AG08396 (cell line): ENCODE data around the gene SOCS6.

ENCODE experiments used
- DNase-seq: peaks from one replicate; pipeline ENCODE4 v3.0.0; 2012; ENCODE audit warnings: low spot score, mixed read lengths

The SOCS6 gene

DNA sequence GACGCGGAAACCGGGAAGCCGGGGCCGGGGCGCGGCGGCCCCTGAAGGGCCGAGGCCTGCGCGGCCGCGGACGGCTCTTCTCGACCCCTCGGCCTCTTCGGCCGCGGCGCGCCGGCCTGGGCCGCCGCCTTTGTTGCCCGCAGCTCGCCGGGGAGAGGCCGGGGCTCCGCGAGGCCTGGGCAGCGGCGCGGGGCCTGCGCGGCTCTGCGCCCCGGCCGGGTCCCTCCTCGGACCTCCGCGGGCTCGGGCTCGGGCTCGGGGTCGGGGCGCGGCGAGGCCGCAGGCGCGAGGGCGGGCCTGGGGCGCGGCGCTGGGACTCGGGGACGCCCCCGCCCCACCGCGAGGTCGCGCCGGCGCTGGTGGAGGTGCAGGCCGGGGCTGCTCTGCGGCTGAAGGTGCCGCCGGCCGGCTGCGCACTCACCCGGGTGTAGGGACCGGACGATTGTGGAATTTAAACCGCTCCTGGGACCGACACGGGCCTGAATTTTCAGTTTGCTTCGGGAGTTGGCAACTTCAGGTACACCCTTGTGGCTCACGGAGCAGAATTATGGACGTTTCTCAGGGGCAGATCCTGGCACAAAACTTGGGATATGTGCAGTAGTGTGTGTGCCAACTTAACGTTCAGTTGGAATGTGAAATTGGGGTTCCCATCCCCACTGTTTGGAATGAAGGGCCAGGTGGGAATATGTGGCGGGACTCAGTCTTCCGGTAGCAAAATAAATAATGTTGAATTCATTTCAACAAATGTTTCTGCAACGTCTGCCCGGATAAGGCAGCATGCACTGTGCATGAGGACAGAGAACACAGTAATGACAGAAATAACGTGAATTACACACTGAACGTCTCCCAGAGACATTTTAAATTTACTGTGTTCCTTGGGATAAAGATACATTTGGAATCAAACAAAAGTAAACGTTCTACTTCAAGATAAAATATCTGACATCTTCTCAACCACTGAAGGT is 787 bp downstream of the SOCS6 start:
- DNase-seq: peak; percentile 59

DNA sequence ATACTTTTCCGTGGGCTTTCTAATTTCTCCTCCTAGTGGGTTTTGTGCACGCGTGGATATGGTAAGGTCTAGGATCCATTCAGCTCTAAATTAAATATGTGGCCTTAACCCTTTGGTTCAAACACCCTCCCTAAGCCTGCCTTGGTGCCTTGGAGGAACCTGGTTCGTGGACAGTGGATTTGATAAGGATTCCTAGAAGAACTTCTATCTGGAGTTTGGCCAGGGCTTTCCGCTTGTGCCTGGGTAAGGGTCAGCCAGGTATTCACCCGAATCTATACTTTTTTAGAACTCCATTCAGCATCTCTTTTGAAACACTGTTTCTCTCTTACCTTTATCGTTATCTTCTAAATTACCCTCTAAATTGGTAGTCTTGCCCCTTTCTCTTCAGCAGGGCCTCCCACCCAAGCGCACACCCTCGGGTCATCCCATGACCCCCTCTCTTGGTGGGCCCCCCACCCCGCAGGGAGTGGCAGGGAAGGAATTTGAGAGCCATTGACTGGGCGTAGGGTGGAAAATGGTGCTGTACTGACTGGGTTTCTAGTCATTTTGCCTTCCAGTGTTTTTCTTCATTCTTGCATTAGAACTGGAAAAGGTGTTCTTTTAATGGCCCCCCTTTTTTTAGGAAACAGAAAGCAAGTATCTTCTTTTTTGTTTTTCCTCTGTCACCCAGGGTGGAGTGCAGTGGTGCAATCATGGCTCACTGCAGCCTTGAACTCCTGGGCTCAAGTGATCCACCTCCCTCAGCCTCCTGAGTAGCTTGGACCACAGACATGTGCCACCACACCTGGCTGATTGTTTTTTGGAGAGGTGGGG is 1.8 kb downstream of the SOCS6 start:
- DNase-seq: no peak

DNA sequence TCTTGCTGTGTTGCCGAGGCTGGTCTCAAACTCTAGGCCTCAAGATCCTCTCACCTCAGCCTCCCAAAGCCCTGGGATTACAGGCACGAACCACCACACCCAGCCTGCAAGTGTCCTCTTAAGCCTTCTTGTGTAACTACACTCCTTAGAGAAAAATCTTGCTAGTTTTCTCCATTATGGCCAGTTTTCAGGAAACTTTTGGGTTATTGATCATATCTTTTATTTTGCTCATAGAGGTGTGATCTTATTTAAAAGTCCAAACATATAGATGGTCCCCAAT is 2.4 kb downstream of the SOCS6 start:
- DNase-seq: no peak

DNA sequence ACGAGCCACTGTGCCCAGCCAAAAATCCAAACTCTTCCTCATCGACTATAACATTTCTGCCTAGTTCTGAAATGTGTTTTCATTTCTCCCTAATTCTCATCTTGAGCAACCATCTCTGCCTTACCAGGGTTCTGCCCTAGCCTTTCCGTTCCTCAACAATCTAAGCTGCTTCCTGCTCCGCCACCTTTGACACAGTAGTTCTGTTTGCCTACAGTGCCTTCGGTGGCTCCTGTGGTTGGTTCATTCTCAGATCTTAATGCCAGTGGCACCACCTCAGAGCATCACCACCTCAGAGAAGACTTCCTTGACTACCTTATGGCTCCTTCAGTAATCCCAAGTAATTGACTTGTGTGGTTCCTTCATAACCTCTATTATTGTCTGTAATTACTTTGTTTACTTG is 3.8 kb downstream of the SOCS6 start:
- DNase-seq: no peak

- DNase-seq: no peak
Observed at GRCh38 chr18:70293166-70293565, 4.3 kb downstream of the SOCS6 start.

- no peak for DNase-seq
Observed at GRCh38 chr18:70294471-70295191, 5.8 kb downstream of the SOCS6 start.

DNA sequence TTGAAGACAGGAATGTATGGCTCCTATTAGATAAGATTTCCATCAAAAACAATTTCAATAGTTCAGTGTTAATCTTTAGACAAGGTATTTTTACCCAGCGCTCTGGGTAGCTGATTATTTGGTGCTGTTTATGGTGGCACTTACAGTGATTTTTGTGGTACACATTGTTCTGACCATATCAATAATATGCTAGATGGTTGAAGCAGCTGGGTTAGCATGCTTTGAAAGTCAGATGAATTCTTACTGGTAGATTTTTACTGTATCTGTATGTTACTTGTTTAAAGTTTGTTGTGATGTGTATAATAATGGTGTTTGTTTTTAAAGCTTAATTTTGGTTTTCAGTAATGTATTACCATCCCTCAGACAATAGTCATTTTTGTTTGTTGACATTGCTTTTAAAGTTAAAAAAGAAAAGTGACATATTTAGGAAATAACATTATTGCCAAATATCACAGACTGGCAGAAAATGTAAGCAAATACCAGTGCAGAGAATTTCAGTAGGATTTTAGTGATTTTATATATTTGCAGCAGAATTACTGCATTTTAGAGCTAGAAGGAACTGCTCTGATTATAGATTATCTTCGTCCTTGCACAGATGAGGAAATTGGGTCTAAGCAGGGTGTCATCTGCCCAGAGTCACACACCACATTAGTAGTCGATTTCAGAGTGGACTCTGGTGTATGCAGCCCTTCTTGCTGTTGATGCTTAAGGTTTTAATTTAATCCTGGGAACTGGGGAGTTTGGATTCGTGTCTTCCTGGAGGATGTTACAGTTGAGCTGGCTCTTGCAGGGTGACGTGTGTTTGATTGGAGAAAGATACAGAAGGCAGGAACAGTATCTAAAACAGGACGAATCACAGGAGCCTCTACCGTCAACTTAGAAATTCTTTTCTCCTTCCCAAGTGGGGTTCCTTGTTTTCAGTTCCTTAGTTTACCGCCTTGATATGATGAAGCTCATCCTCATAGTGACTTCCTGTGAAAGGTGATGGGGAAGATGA is 6.6 kb downstream of the SOCS6 start:
- no peak for DNase-seq

GRCh38 chr18:70296289-70296688 is 7.4 kb downstream of the SOCS6 start:
- DNase-seq: no peak

DNA sequence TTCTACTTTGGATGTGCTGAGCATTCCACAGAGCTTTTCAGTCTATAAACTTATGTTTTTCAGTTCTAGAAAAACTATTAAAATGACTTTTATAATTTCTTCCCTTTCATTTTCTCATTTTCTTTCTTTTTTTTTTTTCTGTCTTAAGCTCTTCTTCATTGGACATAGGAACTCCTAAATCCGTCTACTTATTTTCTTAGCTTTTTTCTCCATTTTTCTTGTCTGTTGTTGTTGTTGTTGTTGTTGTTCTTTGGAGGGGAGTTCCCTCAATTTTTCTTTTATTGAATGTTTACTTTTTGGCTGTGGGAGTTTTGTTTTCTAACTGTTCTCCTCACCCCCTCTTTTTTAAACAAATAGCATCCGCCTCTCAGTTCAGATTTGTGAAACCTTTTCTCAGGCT is 7.9 kb downstream of the SOCS6 start:
- DNase-seq: no peak

GRCh38 chr18:70299393-70299792 is 10.5 kb downstream of the SOCS6 start:
- DNase-seq: no peak

DNA sequence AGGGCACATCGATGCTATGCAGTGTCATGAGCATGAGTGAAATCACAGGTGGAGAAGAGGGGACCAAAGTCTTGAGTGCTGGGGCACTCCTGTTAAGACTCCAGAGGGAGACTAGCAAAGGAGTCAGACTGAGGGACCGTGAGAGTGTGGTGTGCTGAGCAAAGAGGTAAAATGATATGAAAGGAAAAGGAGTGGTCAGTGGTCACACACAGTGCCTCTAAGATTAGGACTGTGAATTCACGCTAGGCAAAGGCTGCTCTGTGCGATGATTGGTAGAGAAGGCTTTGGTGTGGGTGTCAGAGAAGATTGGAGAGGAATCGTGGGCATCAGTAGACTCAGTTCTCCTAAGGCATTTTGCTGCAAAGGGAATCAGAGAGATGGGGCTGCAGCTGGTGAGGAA is 12.8 kb downstream of the SOCS6 start:
- no peak for DNase-seq

GRCh38 chr18:70308555-70309294 is 19.9 kb downstream of the SOCS6 start:
- DNase-seq: no peak

DNA sequence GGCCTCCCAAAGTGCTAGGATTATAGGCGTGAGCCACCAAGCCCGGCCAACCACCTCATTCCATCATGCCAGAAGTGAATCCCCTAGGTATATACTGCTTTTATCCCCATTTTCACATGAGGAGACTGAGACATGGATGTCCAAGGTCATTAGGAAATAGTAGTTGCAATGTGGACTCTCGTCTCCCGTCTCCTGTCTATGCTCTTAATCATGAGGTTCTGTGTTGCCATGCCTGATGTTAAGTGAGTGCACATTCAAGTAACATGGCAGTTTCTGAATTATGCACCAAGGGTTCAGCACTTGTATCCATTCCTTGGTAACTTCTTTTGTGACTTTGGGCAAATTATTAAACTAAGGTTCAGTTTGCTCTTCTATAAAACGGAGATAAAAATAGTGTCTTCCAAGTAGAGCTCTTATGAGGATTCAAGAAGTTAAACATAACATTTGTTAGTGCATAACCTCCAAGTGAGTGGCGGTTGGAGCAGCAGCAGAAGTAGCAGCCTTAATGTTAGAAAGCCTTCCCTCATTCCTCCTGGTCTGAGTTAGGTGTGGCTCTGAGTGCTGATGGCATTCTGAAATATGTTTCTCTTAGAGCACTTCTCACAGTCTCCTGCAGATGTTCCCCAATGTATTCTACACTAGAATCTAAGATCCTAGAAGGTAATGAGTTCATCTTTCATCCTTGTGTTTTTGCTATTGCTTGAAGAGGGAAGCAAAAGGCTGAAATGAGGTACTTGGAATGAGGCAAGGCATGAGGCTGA is 21.9 kb downstream of the SOCS6 start:
- DNase-seq: no peak

GRCh38 chr18:70311726-70312125 is 22.9 kb downstream of the SOCS6 start:
- no peak for DNase-seq

- no peak for DNase-seq
Observed at GRCh38 chr18:70313640-70314039, 24.8 kb downstream of the SOCS6 start.

DNA sequence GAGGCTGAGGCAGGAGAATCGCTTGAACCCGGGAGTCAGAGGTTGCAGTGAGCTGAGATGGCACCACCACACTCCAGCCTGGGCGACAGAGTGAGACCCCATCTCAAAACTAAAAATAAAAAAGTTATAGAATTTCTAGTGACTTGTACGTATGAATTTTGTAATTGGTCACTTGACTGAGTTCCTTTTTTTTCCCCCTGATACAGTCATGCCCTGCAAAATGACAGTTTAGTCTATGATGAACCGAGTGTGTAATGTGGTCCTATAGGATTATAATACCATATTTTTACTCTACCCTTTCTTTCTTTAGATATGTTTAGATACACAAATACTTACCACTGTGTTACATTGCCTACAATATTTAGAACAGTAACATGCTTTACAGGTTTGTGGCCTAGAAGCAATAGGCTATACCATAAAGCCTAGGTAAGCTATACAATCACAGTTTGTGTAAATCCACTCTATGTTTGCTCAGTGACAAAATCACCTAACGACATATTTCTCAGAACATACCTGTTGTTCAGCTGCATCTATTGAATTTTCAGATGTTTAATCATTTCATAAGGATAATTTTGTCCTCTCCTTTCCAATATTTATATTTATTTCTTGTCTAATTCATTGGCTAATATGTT is 25.4 kb downstream of the SOCS6 start:
- DNase-seq: no peak

- DNase-seq: no peak
Observed at GRCh38 chr18:70319187-70319586, 30.3 kb downstream of the SOCS6 start.

DNA sequence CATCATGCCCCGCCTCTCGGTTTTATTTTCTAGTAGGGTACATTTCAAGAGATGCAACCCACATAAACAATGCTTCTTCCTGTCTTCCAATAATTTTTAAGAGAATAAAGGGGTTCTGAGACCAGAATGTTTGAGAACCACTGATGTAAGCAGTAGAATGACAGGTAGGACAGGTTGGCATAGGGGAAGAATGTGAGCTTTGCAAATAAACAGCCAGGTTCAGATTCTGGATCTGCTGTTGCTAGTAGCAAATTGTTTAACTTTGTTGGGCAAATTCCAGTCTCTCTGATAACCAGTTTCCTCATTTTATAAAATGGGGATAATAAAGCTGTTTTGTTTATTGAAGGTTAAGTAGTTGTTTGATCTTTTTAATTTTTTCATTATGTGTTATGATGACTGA is 32.8 kb downstream of the SOCS6 start:
- no peak for DNase-seq

DNA sequence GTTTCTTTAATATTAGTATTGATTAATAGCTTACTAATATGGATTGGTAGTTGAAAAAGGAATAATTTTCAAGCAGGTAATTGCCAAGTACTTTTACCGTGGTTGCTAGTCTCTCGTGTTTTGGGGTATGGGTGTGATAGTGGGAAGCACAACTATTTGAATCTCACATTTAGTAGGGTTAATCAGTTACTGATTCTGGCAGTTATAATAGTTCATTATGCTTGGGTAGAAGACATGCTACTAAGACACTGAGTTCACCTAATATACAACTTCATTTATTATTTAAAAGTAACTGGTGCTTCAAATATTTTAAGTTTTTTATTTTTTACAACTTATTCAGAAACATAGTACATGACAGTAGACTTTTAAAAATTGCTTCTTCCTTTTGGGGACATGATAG is 33.5 kb downstream of the SOCS6 start:
- no peak for DNase-seq

DNA sequence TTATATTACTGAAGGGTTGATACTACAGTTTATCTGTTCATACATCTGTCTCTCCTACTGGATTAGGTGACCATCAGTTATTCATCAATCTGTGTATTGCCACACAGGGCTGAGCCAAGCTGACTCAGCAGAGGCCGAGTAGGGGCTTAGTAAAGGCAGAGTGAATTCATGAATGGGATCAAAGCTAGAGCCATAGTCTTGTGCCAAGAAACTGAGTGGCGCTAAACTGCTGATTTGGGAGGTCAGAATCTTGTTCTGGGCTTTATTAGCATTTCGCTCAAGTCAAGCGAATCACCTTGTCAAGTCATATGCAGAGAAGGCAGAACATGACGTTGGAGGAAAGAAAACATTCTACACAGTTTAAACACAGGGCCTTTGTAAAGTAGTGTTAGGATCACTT is 34.1 kb downstream of the SOCS6 start:
- no peak for DNase-seq
